Activated naive CD8-positive, alpha-beta T cell (primary cell): ENCODE results near the gene NLRP9.
A peak's percentile ranks its signal among the peaks of the same experiment; 100 is the strongest.

Experiments
- H3K27ac Mint-ChIP-seq: one replicate; pipeline ENCODE4 v1.8.0; 2021; ENCODE audit warnings: mixed read lengths
- H3K27me3 Mint-ChIP-seq: one replicate; pipeline ENCODE4 v1.8.0; 2021; ENCODE audit warnings: mixed read lengths
- H3K36me3 Mint-ChIP-seq: one replicate; pipeline ENCODE4 v1.8.0; 2021; ENCODE audit warnings: mixed read lengths
- H3K4me1 Mint-ChIP-seq: one replicate; pipeline ENCODE4 v1.8.0; 2021; ENCODE audit warnings: low read depth, mixed read lengths
- H3K4me3 Mint-ChIP-seq: one replicate; pipeline ENCODE4 v1.8.0; 2021; ENCODE audit warnings: mild to moderate bottlenecking, mixed read lengths
- H3K9me3 Mint-ChIP-seq: one replicate; pipeline ENCODE4 v1.8.0; 2021; ENCODE audit warnings: low read depth, mixed read lengths

Gene NLRP9

DNA sequence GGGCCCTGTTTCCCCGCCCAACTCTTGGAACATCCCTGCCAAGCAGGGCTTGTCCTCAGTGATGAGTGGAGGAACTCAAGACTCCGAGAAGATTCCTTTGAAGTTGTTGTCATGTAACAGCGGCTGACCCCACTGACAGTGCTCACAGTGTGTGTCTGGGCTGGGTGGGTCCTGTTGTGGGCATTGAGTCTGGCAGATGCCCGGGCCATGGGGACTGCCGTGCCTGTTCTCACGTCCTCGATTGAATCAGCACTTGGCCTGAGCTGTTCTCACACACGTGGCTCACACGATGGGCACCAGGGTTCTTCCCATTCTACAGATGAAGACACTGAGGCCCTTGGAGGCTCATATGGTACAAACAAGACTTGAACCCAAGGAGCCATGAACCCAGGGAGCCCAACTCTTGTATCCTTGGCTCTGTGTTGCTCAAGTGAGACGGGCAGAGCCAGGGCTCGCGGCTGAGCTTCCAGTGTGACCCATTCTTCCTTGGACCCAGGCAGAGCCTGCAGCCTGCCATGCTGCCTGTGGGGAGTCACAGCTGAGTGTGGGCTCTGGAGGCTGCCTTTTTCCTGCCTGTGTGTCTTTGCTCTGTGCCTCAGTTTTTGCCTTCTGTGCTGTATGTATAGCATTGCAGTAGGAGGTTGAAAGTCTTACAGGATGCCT, 71.7 kb downstream of the NLRP9 start:
- no peak overlapping the region for H3K4me3 Mint-ChIP-seq
- H3K9me3 Mint-ChIP-seq, result no peaks in the 10 kb centered on the region
- H3K4me1 Mint-ChIP-seq, result peaks cover 43% of the 10 kb centered on the region
- H3K27ac Mint-ChIP-seq, result no peak overlapping the region
- H3K27me3 Mint-ChIP-seq, result no peaks in the 10 kb centered on the region
- peaks cover 2% of the 10 kb centered on the region for H3K36me3 Mint-ChIP-seq

DNA sequence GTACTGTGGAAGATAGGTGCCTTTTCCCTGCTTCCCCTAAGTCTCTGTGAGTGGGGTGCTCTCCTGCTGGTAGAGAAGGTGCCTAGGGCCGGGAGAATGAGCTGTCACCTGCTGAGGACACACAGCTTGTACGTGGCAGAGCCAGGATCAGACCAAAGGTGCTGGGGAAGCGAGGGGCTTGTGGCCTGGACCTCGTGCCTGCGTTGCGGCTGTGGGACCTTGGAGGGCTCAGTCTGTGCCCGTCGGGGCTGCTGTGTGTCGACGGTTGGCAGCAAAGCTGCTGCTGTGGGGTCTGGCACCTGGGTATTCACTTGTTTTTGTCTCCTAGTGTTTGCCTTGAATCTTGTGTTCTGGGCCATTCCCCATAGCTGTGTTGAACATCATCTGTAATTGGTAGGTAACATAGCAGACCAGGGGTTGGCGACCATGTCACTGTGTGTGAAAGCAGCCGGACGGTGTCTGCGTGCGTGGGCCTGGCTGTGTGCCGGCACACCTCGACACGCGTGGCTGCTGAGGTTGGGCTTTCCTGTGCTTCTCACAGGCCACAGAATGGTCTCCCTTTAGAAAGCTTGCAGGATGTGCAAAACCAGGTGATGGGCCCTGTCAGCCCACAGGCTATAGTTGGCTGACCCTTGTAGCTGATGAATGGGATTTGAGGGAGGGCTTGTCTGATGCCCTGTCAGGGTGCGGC, 74.2 kb downstream of the NLRP9 start:
- H3K27me3 Mint-ChIP-seq, result no peaks in the 10 kb centered on the region
- peaks cover 5% of the 10 kb centered on the region for H3K36me3 Mint-ChIP-seq
- H3K4me1 Mint-ChIP-seq, result peaks cover 35% of the 10 kb centered on the region
- H3K4me3 Mint-ChIP-seq, result no peak overlapping the region
- peak overlapping the region; percentile 50 for H3K27ac Mint-ChIP-seq
- no peaks in the 10 kb centered on the region for H3K9me3 Mint-ChIP-seq

DNA sequence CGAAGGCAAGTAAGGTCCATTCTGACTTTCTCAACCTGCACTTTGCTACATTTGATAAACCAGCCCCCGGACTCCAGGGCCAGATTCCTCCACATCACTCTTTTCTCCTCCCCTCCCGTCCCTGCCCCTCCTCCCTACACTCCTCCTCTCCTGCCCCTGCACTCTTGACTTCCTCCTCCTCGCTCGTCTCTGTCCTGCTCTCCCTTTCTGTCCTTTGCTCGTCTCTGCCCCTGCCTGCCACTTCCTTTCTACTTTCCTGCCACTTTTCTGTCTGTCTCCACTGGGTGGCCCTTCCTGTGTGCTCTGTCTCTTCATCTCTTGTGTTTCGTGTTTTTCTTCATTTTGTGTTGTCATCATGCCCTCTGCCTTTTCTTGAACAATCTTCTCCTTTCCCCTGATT, 76.4 kb downstream of the NLRP9 start:
- H3K36me3 Mint-ChIP-seq, result peaks cover 5% of the 10 kb centered on the region
- H3K9me3 Mint-ChIP-seq, result no peaks in the 10 kb centered on the region
- H3K4me3 Mint-ChIP-seq, result no peak overlapping the region
- no peak overlapping the region for H3K27ac Mint-ChIP-seq
- peaks cover 45% of the 10 kb centered on the region for H3K4me1 Mint-ChIP-seq
- H3K27me3 Mint-ChIP-seq, result no peaks in the 10 kb centered on the region

DNA sequence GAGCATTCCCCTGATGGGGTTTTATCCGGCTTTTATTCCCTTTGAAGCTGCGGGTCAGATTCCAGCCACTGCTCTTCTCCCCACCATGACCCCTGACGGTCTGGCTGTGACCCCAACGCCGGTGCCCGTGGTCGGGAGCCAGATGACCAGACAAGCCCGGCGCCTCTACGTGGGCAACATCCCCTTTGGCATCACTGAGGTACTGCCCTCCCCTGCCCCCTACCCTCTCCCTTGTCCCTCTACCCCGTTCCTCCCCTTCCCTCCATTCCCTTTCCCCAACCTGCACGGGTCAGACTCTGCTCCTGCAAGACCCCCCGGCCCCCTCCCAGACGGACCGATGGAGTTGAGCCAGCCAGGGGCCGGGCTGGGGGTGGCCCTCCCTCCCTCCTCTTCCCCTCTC, 77.2 kb downstream of the NLRP9 start:
- no peak overlapping the region for H3K27ac Mint-ChIP-seq
- no peak overlapping the region for H3K4me3 Mint-ChIP-seq
- peaks cover 11% of the 10 kb centered on the region for H3K36me3 Mint-ChIP-seq
- peaks cover 39% of the 10 kb centered on the region for H3K4me1 Mint-ChIP-seq
- no peaks in the 10 kb centered on the region for H3K27me3 Mint-ChIP-seq
- no peaks in the 10 kb centered on the region for H3K9me3 Mint-ChIP-seq

DNA sequence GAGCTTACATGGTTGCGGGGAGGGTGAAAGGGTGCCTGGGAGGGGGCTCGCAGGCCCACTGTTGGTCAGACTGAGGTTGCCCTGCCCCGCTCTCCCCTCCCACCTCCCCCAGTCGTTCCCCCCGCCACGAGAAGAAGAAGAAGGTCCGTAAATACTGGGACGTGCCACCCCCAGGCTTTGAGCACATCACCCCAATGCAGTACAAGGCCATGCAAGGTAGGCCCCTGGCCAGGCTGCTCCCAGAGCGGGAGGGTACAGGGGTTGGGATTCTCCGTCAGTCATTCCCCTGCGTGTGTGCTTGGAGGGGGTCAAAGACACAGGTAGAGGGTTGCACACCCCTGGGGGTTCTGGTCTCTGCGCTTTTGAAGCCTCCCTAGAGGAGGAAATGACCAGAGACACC, 77.8 kb downstream of the NLRP9 start:
- Mint-ChIP-seq H3K27ac (peak overlapping the region; percentile 34), H3K9me3 (no peaks in the 10 kb centered on the region), H3K27me3 (no peaks in the 10 kb centered on the region), H3K4me1 (peaks cover 36% of the 10 kb centered on the region), H3K36me3 (peaks cover 15% of the 10 kb centered on the region), H3K4me3 (peak overlapping the region; percentile 20)

DNA sequence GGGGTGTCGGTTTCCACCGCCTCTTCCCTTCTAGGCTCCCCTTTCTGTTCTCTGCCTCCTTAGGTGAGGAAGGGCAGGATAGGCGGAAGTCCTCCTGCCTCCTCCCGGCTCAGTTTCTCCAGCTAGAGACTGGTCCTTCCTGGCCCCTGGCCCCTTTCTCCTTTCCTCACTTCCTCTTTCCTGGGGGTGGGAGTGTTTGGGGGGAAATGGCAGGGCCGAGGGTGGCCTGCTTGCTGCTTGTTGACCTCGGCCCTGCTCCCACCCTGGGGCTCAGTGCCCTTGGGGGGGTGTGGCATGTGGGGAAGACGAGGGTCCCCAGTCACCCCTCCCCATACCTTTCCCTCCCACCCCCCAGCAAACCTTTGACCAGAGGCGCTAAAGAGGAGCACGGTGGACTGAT, 78.4 kb downstream of the NLRP9 start:
- H3K9me3 Mint-ChIP-seq, result no peaks in the 10 kb centered on the region
- no peaks in the 10 kb centered on the region for H3K27me3 Mint-ChIP-seq
- H3K27ac Mint-ChIP-seq, result peak overlapping the region; percentile 22
- H3K4me1 Mint-ChIP-seq, result peaks cover 36% of the 10 kb centered on the region
- H3K36me3 Mint-ChIP-seq, result peaks cover 15% of the 10 kb centered on the region
- H3K4me3 Mint-ChIP-seq, result peak overlapping the region; percentile 64

DNA sequence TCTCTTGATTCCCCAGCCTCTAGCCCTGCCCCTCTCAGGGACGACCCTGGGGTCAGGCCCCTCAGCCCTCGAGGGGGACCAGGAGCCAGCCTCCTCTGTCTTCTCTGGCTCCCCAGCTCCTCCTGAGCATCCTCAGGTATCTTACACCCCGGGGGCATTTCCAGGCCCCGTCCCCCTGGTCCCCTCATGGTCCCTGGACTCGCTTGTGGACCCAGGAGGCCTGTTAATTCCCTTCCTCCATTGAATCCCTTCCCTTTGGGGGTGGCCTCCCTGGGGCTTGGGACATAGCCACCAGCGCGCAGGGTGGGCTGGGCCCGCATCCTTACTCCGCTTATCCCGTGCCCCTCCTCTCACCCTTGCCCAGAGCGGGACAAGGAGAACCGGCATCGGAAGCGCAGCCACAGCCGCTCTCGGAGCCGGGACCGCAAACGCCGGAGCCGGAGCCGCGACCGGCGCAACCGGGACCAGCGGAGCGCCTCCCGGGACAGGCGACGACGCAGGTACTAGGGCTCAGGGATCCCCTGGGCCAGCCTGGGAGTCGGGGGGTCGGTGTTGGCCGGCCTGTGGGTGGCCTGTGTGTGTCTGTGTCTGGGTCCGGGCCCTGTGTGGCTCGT, 79.2 kb downstream of the NLRP9 start:
- Mint-ChIP-seq H3K27ac (no peak overlapping the region), H3K27me3 (no peaks in the 10 kb centered on the region), H3K4me1 (peaks cover 36% of the 10 kb centered on the region), H3K4me3 (peak overlapping the region; percentile 98), H3K9me3 (no peaks in the 10 kb centered on the region), H3K36me3 (peaks cover 15% of the 10 kb centered on the region)
